HG02885 (cell line): ENCODE measurements around the gene GNG7.
"Not testable (repeated sequence)": the region's sequence is repeated elsewhere in the genome, so short reads cannot be mapped to it uniquely, and the experiment has no call there.

Experiments used
- ATAC-seq: cut with Tn5 transposase; IDR thresholded peaks from one replicate; pipeline ENCODE4 v1.9.1; 2021; ENCODE audit warnings: mild to moderate bottlenecking; ENCODE audit not compliant: unreplicated experiment, poor library complexity

The GNG7 gene

DNA sequence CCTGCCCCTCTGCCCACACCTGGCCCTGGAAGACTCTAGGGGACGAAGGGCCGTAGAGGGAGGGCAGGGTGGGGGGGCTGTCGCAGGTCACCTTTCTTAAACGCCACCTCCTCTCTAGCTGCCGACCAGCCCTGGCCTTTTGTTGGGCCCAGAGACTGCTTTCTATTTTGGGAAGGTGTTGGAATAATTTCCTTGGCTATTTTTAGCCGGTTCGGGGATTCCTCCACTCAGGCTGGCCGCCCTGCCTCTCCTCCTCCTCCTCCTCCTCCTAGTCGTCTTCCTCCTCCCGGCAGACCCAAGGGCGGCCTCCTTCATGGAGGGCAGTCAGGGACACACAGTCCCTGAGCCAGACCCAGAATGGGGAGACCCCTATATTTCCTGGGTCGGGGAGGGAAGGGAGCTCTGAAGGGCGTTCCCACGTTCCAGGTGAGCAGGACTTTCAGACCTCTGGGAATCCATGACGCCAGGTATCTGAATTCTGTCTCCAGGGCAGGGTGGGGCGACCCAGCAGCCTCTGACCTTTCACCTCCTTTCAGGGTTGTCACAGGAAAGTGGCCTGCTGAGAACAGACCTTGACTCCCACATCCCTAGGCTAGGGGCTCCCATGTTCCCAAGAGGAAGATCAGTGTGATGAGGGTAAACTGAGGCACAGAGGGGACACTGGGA is 206.7 kb downstream of the GNG7 start:
- no peak for ATAC-seq

DNA sequence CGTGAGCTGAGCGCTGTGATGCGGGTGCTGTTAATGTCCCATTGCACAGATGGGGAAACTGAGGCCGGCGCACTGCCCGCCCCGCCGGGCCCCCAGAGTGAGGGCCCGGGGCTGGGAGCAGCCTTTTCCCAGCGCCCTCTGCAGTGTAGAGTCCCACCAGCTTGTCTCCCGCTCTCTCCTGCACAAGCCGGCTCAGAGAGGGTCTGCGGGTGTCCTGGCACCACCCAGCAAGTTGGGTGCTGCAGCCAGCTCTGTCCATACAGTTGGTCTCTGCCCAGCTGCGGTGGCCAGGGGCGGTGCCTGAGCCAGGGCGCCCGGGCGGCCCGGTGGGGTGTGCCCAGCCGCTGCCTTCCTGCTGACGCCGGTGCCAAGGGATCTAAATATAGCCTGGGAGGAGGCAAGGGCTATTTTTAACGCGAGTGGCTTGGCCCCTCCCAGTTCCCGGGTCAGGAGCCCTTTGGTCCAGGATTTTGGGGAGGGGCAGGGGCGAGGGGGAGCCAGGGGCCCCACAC is 207.3 kb downstream of the GNG7 start:
- ATAC-seq = no peak

- ATAC-seq = no peak
Measured at GRCh38 chr19:2494447-2495129, 207.9 kb downstream of the GNG7 start.

DNA sequence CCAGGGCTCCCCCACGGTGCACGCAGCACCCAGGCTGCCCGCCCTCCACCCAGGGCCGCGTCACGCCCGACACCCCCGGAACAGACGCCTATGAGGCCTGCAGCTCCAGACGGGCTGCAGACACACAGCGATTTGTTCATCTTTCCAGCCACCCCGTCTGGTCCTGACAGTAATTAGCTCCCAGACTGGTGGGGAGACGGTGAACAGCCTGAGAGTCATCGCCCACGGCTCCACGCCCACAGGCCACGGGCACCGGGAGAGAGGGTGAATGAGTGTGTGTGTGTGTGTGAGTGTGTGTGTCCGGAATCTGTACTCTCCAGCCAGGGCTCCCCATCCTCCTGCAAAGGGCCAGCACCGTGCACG is 208.4 kb downstream of the GNG7 start:
- no peak for ATAC-seq

DNA sequence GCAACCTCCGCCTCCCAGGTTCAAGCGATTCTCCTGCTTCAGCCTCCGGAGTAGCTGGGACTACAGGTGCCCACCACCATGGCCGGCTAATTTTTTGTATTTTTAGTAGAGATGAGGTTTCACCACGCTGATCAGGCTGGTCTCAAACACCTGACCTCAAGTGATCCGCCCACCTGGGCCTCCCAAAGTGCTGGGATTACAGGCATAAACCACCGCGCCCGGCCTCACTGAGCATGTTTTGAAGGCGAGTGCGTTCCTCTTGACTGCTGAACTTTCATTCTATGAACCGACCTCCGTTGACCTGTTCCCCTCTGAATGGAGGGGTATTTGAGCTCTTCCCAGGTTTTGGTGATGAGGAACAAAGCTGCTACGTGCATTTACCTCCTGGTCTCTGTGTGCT is 209.0 kb downstream of the GNG7 start:
- ATAC-seq = not testable (repeated sequence)

- no peak for ATAC-seq
Measured at GRCh38 chr19:2492870-2493269, 209.6 kb downstream of the GNG7 start.

- no peak for ATAC-seq
Measured at GRCh38 chr19:2491130-2491801, 211.2 kb downstream of the GNG7 start.

- ATAC-seq = no peak
Measured at GRCh38 chr19:2490659-2491058, 211.8 kb downstream of the GNG7 start.

DNA sequence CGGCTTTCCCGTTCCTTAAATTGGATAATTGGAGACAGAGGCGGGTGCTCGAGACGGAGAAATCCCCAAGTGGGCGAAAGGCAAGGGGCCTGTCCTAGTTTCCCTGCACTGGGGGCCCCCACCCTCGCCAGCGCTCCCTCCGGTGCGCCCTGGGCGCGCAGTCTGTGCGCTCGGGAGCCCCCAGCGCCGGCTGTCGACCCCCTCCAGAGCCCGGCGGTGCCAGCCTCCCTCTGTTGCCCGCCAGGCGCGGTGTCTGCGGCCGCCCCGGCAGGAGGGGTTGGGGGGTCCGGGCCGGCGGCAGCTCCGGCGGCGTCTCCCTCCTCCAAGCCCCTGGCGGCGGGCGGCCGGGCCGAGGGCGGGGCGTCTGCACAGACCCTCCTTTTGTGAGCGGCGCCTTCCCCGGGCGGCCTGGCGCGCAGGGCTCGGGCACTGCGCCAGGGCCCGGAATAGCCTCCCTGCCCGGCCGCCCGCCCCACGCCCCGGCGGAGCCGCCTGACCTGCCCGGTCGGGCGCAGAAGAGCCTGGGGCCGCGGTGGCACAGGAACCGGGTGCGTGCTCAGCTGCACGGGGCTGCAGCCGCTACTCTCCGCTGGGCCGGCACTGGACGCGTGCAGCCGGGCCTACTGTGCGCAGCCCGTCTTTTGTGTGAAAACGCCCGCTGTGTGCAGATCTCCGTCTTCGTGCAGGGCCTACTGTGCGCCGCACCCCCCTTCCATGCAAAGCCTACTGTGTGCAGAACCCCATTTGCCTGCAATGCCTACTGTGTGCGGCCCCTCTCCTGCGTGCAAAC is 213.4 kb downstream of the GNG7 start:
- no peak for ATAC-seq

DNA sequence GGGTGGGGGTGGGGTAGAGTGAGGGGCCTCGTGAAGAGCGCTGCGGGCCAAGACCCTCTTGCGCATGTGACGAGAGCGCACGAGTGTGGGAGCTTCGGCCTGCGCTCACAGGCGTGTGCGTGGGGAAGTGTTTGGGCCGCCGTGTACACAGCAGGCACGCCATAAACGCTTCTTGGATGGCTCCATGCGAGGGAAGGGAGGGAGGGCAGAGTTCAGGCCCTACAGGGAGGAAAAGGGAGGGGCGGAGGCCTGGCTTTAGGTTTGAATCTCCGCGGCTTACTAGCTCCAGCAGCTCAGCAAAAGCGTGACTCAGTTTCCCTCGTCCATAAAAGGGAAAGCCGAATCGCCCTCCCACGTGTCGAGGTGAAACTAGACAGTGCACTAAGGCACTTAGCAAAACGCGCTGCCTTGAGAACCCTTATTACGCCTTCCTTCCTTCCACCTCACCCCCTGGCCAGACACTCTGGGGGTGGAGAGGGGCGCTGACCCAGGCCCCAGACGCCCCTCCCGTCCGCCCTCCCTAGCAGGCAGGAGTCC is 214.0 kb downstream of the GNG7 start:
- no peak for ATAC-seq

- no peak for ATAC-seq
Measured at GRCh38 chr19:2487842-2488241, 214.7 kb downstream of the GNG7 start.

DNA sequence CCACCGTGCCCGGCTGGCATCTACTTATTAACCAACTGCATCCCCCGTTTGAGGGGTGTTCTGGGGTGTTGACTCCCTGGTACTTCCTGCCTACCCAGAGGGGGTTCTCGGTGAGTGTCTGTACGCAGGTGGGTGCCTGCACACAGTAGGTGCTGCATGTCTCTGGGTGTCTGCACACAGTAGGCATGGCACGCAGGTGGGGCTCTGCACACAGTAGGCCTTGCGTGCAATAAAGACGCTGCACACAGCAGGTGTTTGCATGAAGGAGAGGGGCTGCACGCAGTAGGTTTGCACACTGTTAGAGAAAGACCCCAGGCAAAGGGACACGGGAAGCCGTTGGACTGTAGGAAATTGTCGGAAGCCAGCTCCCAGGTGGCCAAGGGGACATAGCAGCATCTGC is 215.4 kb downstream of the GNG7 start:
- ATAC-seq = no peak

DNA sequence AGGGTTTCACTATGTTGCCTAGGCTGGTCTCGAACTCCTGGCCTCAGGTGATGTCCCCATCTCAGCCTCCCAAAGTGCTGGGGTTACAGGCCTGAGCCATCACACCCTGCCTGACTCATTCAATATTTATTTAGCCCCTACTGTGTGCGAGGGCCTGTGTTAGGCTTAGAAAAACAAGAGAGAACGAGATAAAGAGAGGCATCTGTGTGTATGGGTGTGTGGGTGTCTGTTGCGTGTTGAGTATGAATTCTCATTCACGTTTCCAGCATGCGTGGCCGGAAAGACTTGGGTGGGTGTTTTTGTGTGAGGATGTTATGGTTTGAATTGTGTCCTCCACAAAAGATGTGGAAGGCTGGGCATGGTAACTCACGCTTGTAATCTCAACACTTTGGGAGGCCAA is 217.1 kb downstream of the GNG7 start:
- ATAC-seq = no peak

- no peak for ATAC-seq
Measured at GRCh38 chr19:2484178-2484937, 218.1 kb downstream of the GNG7 start.

DNA sequence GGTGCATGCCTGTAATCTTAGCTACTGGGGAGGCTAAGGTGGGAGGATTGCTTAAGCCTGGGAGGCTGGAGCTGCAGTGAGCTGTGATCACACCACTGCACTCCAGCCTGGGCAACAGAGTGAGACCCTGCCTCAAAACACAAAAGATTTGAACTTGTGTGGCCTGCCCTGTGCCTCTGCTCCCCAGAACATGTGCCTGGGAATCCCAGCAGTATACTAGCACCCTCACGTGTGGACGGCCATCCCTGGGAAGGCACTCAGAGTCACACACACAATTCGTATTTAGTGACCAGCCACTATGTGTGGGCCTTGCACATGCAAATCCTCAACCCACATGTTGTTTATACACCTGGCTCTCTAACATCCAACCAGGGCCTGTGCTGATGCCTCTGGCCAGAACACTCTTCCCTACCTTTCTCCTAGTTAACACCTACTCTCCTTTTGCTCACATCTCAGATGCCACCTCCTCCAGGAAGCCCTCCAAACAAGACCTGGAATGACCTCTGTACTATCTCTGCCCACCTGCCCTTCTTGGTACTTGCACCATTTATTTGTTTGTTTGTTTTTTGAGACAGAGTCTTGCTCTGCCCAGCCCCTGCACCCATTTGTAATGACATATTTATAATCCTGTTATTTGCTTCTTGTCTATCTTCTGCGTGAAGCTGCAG is 218.9 kb downstream of the GNG7 start:
- no peak for ATAC-seq

DNA sequence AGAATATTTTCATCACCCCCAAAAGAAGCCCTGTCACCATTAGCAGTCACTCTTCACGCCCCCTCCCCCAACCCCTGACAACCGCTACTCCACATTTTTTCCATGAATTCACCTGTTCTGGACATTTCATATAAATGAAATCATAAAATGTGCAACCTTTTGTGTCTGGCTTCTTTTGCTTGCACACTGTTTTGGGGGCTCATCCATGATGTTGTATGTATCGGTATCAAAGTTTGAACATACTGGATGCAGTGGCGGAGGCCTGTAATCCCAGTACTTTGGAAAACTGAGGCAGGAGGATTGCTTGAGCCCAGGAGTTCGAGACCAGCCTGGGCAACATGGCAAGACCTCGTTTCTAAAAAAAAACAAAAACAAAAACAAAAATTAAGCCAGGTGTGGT is 219.4 kb downstream of the GNG7 start:
- no peak for ATAC-seq

DNA sequence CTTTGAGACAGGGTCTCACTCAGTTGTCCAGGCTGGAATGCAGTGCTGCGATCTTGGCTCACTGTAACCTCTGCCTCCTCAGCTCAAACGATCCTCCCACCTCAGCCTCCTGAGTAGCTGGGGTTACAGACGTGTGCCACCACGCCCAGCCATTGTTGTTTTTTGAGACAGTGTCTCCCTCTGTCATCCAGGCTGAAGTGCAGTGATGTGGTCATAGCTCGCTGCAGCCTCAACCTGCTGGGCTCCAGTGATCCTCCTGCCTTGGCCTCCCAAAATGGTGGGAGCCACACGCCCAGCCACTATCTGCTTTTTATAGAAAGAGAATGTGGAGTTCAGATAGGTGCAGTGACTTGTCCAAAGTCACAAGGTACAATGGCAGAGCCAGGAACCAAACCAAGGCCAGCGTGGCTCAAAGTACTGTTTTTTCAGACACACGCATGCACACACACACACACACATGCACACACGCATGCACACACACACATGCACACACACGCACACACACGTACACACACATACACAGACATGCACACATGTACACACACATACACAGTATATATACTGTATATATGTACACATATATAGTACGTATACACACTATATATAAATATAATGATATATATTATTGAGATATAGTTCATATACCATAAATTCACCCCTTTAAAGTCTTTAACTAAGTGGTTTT is 220.0 kb downstream of the GNG7 start:
- ATAC-seq = no peak

- no peak for ATAC-seq
Measured at GRCh38 chr19:2481466-2481865, 221.0 kb downstream of the GNG7 start.
